Right lobe of liver (tissue), 4 donors: ENCODE results near the gene UBE2B.

Experiments
- POLR2A ChIP-seq: fragments of 450-650 bp; IDR thresholded peaks from one replicate; pipeline ENCODE4 v1.6.1; 2017; ENCODE audit warnings: antibody characterized with exemption, mild to moderate bottlenecking
- TF ChIP-seq, protein P1 (sequence below), 4 donors: fragments of 200-600 bp in 3 of 4; fragments of 450-650 bp in 1 of 4; IDR thresholded peaks; one replicate each; pipeline versions ENCODE4 v1.5.1 to v1.8.0; 2016 to 2022; ENCODE audit warnings: antibody characterized with exemption in 4 of 4, mild to moderate bottlenecking in 2 of 4
- donor health status: DM: no; HTN: no; CAD: no.
- donor health status: DM: no; HTN: no; CAD: no.
- donor health status: DM: no; HTN: yes; CAD: no.

DNA sequence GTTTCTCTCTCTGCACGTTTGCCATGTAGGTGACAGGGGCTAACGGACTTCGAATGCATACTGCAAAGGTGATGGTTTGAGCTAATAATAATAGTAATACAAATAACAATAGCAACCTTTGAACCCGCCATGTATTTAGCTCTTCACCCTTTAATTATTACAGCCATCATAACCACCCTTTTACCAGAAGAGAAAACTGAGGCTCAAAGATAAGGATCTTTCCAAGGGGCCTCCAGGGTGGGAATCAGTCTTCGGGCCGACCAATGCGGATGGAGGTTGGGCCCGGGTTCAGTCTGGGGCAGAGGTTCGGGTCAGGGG, 39.8 kb downstream of the UBE2B start:
- TF ChIP-seq, protein P1, sequence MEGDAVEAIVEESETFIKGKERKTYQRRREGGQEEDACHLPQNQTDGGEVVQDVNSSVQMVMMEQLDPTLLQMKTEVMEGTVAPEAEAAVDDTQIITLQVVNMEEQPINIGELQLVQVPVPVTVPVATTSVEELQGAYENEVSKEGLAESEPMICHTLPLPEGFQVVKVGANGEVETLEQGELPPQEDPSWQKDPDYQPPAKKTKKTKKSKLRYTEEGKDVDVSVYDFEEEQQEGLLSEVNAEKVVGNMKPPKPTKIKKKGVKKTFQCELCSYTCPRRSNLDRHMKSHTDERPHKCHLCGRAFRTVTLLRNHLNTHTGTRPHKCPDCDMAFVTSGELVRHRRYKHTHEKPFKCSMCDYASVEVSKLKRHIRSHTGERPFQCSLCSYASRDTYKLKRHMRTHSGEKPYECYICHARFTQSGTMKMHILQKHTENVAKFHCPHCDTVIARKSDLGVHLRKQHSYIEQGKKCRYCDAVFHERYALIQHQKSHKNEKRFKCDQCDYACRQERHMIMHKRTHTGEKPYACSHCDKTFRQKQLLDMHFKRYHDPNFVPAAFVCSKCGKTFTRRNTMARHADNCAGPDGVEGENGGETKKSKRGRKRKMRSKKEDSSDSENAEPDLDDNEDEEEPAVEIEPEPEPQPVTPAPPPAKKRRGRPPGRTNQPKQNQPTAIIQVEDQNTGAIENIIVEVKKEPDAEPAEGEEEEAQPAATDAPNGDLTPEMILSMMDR (IDR thresholded peaks at IDR 0.05) = no peak
- TF ChIP-seq POLR2A = no peak
